Osteocyte (in vitro differentiated cells): ENCODE measurements around the gene VEZT. TPM values are rescaled to one million over a fixed set of nuclear protein-coding genes. Genes with fewer than 3 reads are reported as not detected.

ENCODE experiments used
- DNase-seq: peaks from one replicate; pipeline ENCODE4 v3.0.0; 2021; ENCODE audit warnings: mixed read lengths; ENCODE audit not compliant: unreplicated experiment; ENCODE audit errors: extremely low spot score
- H3K27ac Mint-ChIP-seq: one replicate; pipeline ENCODE4 v1.8.0; 2021; ENCODE audit warnings: mild to moderate bottlenecking, mixed read lengths; ENCODE audit not compliant: unreplicated experiment
- H3K27me3 Mint-ChIP-seq: one replicate; pipeline ENCODE4 v1.8.0; 2021; ENCODE audit warnings: mixed read lengths; ENCODE audit not compliant: unreplicated experiment
- H3K36me3 Mint-ChIP-seq: one replicate; pipeline ENCODE4 v1.8.0; 2021; ENCODE audit warnings: mixed read lengths; ENCODE audit not compliant: unreplicated experiment
- H3K4me1 Mint-ChIP-seq: one replicate; pipeline ENCODE4 v1.8.0; 2021; ENCODE audit warnings: mixed read lengths; ENCODE audit not compliant: unreplicated experiment
- H3K4me3 Mint-ChIP-seq: one replicate; pipeline ENCODE4 v1.8.0; 2021; ENCODE audit warnings: mild to moderate bottlenecking, moderate library complexity, mixed read lengths; ENCODE audit not compliant: unreplicated experiment
- H3K9me3 Mint-ChIP-seq: one replicate; pipeline ENCODE4 v1.8.0; 2021; ENCODE audit warnings: mixed read lengths; ENCODE audit not compliant: unreplicated experiment
- total RNA-seq: library from RNA; stranded (reverse); gene quantifications from 2 replicates; pipeline ENCODE4 v1.2.1, GENCODE V29; 2021
- TF ChIP-seq, protein P1 (sequence below): fragments of 200-600 bp; sonication (generic); IDR thresholded peaks from 2 replicates; pipeline ENCODE4 v1.5.0; 2021; ENCODE audit warnings: antibody characterized with exemption, mild to moderate bottlenecking, moderate library complexity

Gene VEZT
- total RNA-seq, 1 donor from 2014 or later, result 65.7 TPM

DNA sequence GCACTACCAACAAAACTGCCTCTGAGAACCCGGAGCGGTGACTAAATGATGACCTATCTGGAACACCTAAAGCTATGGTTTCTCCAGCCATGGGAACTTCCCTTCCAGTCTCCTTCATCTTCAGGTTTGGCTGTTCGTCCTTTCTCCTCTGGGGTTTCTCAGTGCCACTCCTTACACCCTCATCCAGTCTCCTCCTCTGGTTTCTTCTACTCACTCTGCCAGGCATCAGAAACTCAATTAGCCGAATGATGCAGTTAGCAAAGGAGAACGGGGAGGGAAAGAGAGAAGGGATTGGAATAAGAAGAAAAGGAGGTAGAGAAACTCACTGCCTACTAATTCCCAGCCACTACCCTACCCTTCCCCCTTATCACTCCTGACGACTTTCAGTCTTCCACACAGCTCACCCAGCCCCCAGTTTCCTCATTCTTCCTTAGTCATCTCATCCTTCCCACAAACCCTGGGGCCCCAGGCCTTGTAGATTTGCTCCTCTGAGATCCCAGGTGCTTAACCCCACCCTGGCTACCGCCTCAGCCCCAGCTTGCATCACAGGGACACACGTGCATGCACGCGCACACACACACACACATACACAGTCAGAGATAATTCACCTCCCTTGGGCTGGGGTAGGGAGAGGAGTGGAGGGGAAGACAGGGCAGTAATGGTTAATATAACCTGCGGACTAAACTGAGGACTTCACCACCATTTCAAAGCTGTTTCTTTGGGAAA, 13.3 kb upstream of the VEZT start:
- H3K4me1 Mint-ChIP-seq, result peaks cover 63% of the 10 kb centered on the region
- DNase-seq, result no peak
- no peaks in the 10 kb centered on the region for H3K27me3 Mint-ChIP-seq
- H3K9me3 Mint-ChIP-seq, result no peaks in the 10 kb centered on the region
- peaks cover 7% of the 10 kb centered on the region for H3K36me3 Mint-ChIP-seq
- TF ChIP-seq, protein P1, sequence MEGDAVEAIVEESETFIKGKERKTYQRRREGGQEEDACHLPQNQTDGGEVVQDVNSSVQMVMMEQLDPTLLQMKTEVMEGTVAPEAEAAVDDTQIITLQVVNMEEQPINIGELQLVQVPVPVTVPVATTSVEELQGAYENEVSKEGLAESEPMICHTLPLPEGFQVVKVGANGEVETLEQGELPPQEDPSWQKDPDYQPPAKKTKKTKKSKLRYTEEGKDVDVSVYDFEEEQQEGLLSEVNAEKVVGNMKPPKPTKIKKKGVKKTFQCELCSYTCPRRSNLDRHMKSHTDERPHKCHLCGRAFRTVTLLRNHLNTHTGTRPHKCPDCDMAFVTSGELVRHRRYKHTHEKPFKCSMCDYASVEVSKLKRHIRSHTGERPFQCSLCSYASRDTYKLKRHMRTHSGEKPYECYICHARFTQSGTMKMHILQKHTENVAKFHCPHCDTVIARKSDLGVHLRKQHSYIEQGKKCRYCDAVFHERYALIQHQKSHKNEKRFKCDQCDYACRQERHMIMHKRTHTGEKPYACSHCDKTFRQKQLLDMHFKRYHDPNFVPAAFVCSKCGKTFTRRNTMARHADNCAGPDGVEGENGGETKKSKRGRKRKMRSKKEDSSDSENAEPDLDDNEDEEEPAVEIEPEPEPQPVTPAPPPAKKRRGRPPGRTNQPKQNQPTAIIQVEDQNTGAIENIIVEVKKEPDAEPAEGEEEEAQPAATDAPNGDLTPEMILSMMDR, result no peak
- peak overlapping the region; percentile 76 for H3K27ac Mint-ChIP-seq
- peak overlapping the region; percentile 20 for H3K4me3 Mint-ChIP-seq

DNA sequence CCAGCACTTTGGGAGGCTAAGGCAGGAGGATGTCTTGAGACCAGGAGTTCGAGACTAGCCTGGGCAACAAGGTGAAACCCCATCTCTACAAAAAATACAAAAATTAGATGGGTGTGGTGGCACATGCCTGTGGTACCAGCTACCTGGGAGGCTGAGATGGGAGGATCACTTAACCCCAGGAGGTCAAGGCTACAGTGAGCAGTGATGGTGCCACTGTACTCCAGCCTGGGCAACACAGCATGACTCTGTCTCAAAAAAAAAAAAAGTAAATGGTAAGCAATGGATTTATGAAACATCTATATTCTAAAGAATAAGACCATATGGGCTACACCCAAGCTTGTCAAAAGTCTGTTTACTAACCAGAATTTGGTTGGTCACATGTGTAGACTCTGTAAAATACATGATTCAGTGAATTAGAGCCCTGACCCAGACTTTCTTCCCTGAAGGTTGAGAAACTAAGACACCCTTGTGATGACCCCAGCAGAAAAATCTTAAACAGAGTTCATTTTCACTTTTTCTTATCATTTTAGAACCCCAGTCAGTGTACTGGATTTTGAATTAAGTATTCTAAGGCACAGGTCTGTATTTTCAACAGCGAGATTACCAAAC, 12.5 kb upstream of the VEZT start:
- H3K9me3 Mint-ChIP-seq, result no peaks in the 10 kb centered on the region

DNA sequence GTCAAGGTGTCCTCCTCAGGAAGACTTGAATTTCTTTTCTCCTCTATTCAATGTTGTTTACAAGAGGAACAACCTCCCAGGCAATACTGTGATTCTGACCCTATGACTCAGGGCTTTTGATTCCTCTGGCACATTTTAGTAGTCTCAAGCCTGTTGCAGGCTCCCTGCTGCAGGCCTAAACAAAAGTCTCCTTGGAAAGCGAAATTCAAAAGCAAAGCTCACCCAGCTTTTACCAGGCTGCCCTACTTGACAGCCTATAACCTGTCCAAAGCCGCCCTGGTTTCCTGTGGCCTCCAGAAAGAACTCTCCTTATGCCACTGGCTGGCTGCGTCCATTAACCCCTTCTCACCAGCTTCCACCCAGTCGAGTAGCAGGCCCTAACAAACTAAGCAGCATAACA, 11.9 kb upstream of the VEZT start:
- TF ChIP-seq, protein P1, result no peak
- Mint-ChIP-seq H3K4me3 (peak overlapping the region; percentile 8), H3K4me1 (peaks cover 54% of the 10 kb centered on the region), H3K9me3 (no peaks in the 10 kb centered on the region), H3K36me3 (peaks cover 11% of the 10 kb centered on the region), H3K27ac (peak overlapping the region; percentile 79), H3K27me3 (no peaks in the 10 kb centered on the region)
- no peak for DNase-seq

More for the DNA sequence above, 12.5 kb upstream of the VEZT start:
- no peak for DNase-seq
- H3K36me3 Mint-ChIP-seq, result peaks cover 10% of the 10 kb centered on the region
- H3K4me3 Mint-ChIP-seq, result no peak overlapping the region
- peak overlapping the region; percentile 79 for H3K27ac Mint-ChIP-seq
- TF ChIP-seq, protein P1, result no peak
- H3K4me1 Mint-ChIP-seq, result peaks cover 60% of the 10 kb centered on the region
- H3K27me3 Mint-ChIP-seq, result no peaks in the 10 kb centered on the region

DNA sequence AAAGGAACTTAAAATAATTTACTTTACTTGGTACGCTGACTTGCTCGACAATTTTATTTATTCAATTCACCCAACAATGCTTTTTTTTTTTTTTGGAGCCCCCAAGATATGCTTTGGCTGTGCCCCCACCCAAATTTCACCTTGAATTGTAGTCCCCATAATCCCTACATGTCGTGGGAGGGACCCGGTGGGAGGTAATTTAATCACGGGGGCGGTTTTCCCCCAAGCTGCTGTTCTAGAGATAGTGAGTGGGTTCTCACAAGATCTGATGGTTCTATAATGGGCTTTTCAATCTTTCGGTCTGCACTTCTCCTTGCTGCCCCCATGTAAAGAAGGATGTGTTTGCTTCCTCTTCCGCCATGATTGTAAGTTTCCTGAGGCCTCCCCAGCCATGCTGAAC, 10.7 kb upstream of the VEZT start:
- TF ChIP-seq, protein P1, result no peak
- Mint-ChIP-seq H3K27me3 (no peaks in the 10 kb centered on the region), H3K4me1 (peaks cover 42% of the 10 kb centered on the region), H3K36me3 (peaks cover 13% of the 10 kb centered on the region), H3K4me3 (no peak overlapping the region), H3K27ac (peak overlapping the region; percentile 7), H3K9me3 (no peaks in the 10 kb centered on the region)
- DNase-seq, result no peak

DNA sequence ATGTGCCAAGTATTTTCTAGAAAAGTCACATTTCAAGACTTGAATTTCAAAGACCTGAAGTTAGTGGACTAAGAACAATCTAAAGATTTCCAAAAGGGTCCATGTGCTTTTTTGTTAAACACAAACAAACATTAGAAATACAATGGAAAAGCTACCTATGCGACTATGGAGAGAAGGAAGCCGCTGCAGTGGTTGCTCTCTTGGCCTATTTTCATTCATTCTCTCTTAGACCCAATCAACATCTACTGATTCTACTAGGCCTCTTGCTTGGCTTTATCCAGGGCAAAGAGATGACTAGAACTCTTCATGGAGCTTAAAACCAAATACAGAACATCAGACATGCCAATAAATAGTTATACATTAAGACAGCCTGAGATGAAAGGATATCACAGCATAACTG, 10.2 kb upstream of the VEZT start:
- Mint-ChIP-seq H3K4me3 (no peak overlapping the region), H3K27me3 (no peaks in the 10 kb centered on the region), H3K4me1 (peaks cover 44% of the 10 kb centered on the region), H3K9me3 (no peaks in the 10 kb centered on the region), H3K27ac (peak overlapping the region; percentile 7), H3K36me3 (peaks cover 13% of the 10 kb centered on the region)
- TF ChIP-seq, protein P1, result no peak
- DNase-seq, result no peak
